WERI-Rb-1 (cell line): Measurements from ENCODE around the gene SRRM1.
A peak's percentile ranks its signal among the peaks of the same experiment; 100 is the strongest.

Experiments used
- DNase-seq: peaks from one replicate; pipeline ENCODE4 v3.0.0-alpha.2; 2020
- H3K27ac ChIP-seq: fragments of 250-450 bp; sonication (Bioruptor Pico); 2 replicates; pipeline ENCODE4 v1.5.1; 2020; ENCODE audit warnings: mild to moderate bottlenecking, moderate library complexity
- H3K27me3 ChIP-seq: fragments of 250-450 bp; sonication (Bioruptor Pico); 2 replicates; pipeline ENCODE4 v1.5.1; 2021; ENCODE audit warnings: mild to moderate bottlenecking, low read depth, moderate library complexity; ENCODE audit not compliant: insufficient read depth, severe bottlenecking
- H3K36me3 ChIP-seq: fragments of 250-450 bp; sonication (Bioruptor Pico); 2 replicates; pipeline ENCODE4 v1.5.1; 2020; ENCODE audit warnings: mild to moderate bottlenecking, moderate library complexity
- H3K4me3 ChIP-seq: 2 replicates; pipeline ENCODE4 v1.5.1; 2011; ENCODE audit warnings: low read depth, mild to moderate bottlenecking, control low read depth, low read length
- H3K9me3 ChIP-seq: fragments of 250-450 bp; sonication (Bioruptor Pico); 2 replicates; pipeline ENCODE4 v1.5.1; 2021; ENCODE audit warnings: mild to moderate bottlenecking, moderate library complexity; ENCODE audit not compliant: severe bottlenecking
- CTCF ChIP-seq: IDR thresholded peaks from 2 replicates; pipeline ENCODE4 v1.5.1; 2011; ENCODE audit warnings: low read depth, mild to moderate bottlenecking, control low read depth, inconsistent platforms, low read length

The SRRM1 gene

GRCh38 chr1:24679725-24680124 lies 36.6 kb downstream of the SRRM1 start:
- Histone ChIP-seq H3K27ac (no peak overlapping the region), H3K4me3 (no peak overlapping the region), H3K27me3 (no peaks in the 10 kb centered on the region), H3K9me3 (no peaks in the 10 kb centered on the region), H3K36me3 (peaks cover 11% of the 10 kb centered on the region)
- DNase-seq = no peak
- no peak for TF ChIP-seq CTCF

- H3K27ac ChIP-seq = no peak overlapping the region
- TF ChIP-seq CTCF = no peak
- no peak for DNase-seq
Measured at GRCh38 chr1:24683713-24684162, 40.6 kb downstream of the SRRM1 start.

GRCh38 chr1:24688033-24688432 lies 44.9 kb downstream of the SRRM1 start:
- H3K9me3 ChIP-seq = peaks cover 8% of the 10 kb centered on the region
- no peak overlapping the region for H3K27ac ChIP-seq
- no peaks in the 10 kb centered on the region for H3K36me3 ChIP-seq
- no peaks in the 10 kb centered on the region for H3K27me3 ChIP-seq
- H3K4me3 ChIP-seq = no peak overlapping the region
- no peak for TF ChIP-seq CTCF
- no peak for DNase-seq

More at GRCh38 chr1:24683713-24684162, 40.6 kb downstream of the SRRM1 start:
- Histone ChIP-seq H3K27me3 (no peaks in the 10 kb centered on the region), H3K9me3 (no peaks in the 10 kb centered on the region), H3K4me3 (no peak overlapping the region), H3K36me3 (no peaks in the 10 kb centered on the region)

- peak; percentile 90 for TF ChIP-seq CTCF
- Histone ChIP-seq H3K9me3 (peaks cover 8% of the 10 kb centered on the region), H3K4me3 (no peak overlapping the region), H3K27me3 (no peaks in the 10 kb centered on the region), H3K36me3 (no peaks in the 10 kb centered on the region), H3K27ac (no peak overlapping the region)
- DNase-seq = peak; percentile 83
Measured at GRCh38 chr1:24688621-24689195, 45.6 kb downstream of the SRRM1 start.

GRCh38 chr1:24691051-24691450 lies 47.9 kb downstream of the SRRM1 start:
- Histone ChIP-seq H3K36me3 (no peaks in the 10 kb centered on the region), H3K27ac (no peak overlapping the region), H3K4me3 (no peak overlapping the region), H3K27me3 (no peaks in the 10 kb centered on the region), H3K9me3 (peaks cover 8% of the 10 kb centered on the region)
- TF ChIP-seq CTCF = no peak
- no peak for DNase-seq
